GM19463 (cell line): ENCODE data around the gene NME5.

Experiments
- ATAC-seq: cut with Tn5 transposase; IDR thresholded peaks from one replicate; pipeline ENCODE4 v1.9.1; 2021; ENCODE audit warnings: mild to moderate bottlenecking, moderate library complexity; ENCODE audit not compliant: unreplicated experiment

NME5 gene

GRCh38 chr5:138140268-138140667, 1.0 kb upstream of the NME5 start:
- ATAC-seq = no peak

DNA sequence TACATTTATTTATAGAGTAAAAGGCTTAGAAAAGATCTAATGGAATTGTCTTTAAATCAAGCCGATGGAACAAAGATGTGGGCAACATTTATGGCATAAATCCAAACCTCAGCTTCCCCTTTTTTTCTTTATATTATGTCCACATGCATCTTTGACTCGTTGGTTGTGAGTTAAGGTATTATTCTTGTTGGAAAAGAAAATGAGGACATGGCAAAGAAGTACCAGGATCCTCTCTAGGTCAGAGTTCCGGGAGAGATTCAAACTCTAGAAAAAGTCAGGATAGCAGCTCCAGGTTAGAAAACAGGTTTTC, 508 bp upstream of the NME5 start:
- no peak for ATAC-seq

DNA sequence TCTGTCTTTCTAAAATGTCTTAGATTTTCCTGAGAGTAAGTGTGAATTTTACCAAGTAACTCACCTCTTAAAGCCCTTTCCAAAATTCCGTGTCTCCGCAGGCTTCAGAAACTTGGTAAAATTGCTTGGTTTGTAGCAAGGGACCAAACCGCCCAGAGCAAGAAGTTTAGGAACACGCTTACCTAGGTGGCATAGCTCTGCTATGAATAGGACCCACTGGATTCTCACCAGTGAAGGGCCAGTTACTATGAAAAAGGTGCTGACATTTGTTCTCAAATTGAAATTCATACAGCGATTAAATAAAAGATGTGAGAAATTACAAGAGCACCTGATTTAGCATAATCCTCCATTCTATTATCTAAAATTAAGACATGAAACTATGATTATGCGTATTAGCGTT, 6.7 kb downstream of the NME5 start:
- no peak for ATAC-seq

- ATAC-seq = no peak
Measured at GRCh38 chr5:138129347-138129746, 9.9 kb downstream of the NME5 start.

DNA sequence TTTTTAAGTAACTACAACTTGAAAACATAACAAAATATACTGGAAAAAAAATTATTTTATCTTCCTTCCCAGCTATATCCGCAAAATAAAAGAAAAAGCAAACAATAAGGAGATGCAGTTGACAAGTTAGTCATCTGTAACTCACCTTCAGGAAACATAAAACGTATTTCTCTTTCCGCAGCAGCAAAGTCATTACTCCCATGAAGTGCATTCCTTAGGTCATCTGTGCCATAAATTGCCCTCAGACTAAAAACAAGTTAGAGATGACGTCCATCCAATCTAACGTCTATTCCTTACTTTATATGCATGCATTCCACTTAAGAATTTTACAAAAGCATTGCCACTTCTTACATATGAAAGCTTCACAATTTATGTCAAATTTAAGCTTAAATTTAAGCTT, 10.9 kb downstream of the NME5 start:
- ATAC-seq = no peak

DNA sequence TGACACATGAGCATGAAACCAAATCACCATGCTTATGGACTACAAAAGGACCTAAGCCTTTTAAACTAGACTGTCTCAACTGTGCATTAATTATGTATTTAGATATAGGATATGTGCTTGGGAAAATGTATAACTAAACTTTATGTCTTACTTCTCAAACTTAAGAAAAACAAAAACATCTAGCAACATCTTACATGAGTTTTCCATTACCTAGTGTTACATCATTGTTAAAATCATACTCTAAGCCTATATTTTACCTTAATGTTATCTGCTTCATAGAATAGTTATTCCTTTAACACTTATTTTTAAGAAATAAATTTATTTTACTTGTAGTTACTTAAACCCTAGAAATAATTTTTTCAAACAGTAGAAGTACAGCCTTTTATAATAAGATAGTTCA, 24.0 kb downstream of the NME5 start:
- ATAC-seq = no peak

DNA sequence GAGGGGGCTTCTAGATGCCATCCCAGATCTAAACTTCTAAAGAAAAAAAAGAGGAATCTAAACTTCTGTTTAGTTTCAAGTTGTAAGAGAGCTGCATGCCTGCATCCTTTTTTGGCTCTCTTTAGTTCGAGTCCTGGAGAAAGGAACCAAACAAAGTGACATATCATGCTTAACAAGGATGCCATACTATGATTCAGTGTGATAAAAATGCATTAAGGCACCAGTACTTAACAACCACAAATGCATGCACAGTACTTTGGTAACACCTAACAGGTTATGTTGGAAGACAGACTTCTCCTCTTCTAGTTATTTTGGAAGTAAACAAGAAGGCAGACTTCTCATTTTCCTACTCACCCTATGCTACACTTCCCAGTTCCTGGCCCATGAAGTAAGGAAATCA, 27.3 kb downstream of the NME5 start:
- no peak for ATAC-seq

DNA sequence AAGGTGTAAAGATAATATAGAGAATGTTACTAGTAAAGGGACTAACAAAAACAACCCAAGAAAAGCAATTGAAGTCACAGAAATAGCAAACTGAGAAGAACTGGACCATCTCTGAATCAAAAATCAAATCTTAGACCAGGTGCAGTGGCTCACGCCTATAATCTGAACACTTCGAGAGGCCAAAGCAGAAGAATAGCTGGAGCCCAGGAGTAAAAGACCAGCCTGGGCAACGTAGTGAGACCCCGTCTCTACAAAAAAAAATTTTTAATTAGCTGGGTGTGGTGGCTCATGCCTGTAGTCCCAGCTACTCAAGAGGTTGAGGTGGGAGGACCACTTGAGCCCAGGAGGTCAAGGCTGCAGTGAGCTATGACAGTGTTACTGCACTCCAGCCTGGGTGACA, 28.0 kb downstream of the NME5 start:
- no peak for ATAC-seq

DNA sequence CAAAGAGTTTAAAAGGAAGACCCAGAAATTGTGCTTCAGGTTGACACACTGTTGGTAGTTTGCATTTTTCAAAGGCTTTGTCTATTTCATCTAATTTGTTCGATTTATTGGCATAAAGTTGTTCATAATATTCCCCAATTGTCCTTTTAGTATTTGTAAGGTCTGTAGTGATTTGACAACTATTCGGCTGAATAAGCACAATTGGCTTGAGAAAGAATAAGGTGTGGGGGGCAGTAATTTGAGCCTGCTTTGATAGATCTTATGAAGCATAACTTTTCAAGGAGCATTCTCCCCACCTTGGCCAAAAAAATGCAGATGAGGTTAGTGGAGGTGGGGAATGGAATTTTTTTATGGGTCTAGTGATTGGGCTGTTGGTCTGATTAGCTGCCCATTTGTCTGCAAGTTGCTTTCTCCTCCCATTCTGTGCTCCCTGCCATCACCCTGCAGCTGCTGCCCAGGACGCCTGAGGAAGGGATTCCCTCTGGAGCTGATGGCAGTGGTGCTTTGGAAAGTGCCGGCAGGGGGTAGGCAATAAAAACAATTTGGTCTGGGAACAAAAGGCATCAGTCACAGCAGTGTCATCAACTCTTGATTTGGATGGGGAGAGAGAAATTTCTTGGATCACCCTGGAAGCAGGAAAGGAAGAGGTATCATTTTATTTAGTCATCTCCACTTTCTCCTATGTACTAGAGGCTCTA, 28.8 kb downstream of the NME5 start:
- ATAC-seq = no peak

GRCh38 chr5:138109463-138110265, 29.6 kb downstream of the NME5 start:
- no peak for ATAC-seq

DNA sequence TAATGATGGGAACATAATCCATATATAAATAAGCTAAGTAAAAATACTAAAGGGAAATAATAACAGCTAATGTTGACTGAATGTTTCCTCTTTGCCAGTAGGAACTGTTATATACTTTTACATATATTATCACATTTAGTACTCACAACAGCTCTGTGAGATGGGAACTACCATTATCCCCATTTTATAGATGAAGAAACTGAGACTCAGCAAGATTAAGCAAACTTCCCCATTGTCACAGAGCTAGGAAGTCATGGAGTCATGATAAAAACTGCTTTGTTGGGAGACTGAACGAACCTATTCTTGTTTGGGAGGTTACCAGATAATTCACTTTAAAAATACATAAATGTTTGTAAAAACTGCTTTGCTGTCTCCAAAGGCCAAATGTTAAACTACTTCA, 32.0 kb downstream of the NME5 start:
- ATAC-seq = no peak

GRCh38 chr5:138105709-138106108, 33.5 kb downstream of the NME5 start:
- no peak for ATAC-seq

- no peak for ATAC-seq
Measured at GRCh38 chr5:138103319-138103637, 36.0 kb downstream of the NME5 start.

DNA sequence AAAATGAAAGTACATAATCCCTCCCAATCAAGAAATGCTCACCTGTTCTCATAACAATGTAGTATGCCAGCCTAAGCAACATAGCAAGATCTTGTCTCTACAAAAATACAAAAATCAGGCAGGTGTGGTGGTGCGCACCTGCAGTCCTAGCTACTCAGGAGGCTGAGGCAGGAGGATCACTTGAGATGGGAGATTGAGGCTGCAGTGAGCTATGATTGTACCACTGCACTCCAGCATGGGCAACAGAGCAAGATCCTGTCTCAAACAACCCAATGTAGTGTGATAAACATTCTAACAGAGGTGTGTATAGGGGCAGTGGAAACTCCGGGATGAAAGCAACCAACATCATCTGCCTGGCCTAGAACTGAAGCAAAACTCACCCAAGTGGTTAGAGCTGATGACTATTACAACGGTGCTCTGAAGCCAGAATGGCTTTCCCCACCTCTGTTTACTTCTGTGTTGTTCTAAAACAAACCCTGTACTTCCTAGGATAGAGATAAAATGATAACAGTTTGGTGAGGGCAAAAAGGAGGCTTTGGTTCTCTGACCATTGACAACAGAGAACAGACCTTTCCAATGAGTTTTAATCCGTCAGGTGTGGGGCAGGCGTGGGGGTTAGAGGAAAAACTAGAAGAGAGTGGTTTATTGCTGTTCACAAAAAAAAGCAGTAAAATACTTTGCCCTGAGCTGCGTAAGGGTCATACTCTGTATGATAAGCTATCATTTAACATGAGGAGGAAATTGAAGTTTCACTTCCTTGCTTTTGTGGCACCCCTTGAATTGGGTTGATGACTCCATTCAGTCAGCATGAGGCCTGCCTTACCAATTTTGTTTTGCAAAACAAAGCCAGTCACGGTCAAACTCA, 36.5 kb downstream of the NME5 start:
- no peak for ATAC-seq

- no peak for ATAC-seq
Measured at GRCh38 chr5:138096997-138097828, 42.0 kb downstream of the NME5 start.

DNA sequence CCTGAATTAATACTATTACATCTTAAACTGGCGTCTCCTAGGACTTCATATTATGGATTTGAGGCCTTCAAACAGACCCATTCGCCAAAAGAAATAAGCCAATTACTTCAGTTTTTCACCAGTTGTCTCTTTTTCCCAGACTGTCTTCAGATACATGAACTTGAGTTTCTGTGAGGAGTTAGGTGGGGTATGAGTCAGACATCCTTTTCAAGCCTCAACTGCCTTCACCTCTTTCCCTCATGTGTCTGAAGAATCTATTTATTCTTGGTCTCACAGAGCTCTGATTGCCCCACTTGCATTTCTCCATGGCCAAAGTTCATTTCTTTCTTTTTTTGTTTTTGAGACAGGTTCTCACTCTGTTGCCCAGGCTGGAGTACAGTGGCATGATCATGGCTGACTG, 42.9 kb downstream of the NME5 start:
- ATAC-seq = no peak

GRCh38 chr5:138095100-138095907, 43.9 kb downstream of the NME5 start:
- ATAC-seq = no peak

DNA sequence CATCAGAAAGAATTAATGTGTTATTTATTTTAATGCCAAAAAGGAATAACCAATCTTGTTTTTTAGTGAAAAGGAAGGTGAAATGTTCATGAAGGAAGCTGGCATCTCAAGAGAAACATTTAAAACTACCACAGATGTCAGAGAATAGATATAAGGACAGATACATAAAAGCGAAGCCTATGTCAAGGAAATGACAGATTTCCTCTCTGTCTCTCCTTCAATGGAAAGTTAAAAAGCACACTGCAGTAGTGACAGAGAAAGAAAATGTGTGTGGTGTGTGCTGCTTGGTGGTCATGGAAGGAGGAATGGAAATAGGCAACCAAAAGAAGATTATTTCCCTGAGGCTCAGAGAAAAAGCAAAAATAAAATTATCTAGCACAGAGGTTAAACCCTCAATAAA, 46.2 kb downstream of the NME5 start:
- no peak for ATAC-seq

DNA sequence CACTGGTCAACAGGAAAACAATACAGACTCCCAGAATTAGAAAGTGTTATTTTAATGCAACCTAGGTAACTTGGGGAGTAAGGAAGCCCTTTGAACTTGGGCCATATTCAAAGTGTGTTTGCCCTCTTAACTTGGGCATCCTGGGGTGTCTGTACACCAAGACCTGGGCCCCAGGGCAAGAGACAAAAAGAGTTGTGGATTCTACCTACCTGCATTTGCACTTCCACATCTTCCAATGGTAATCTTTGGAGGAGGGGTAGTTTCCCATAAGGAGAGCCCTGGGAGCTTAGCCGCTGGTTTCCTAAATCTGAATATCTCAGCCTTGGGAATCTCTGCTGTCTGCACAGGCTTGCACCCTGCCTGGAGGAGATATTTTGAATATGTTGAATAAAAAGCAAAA, 46.9 kb downstream of the NME5 start:
- no peak for ATAC-seq

- ATAC-seq = no peak
Measured at GRCh38 chr5:138091685-138092084, 47.5 kb downstream of the NME5 start.
